Loucy (cell line): ENCODE measurements around the gene ZBTB12.

Experiments
- EZH2phosphoT487 ChIP-seq: fragments of 200-600 bp; IDR thresholded peaks from 2 replicates; pipeline ENCODE4 v1.6.1; 2018; ENCODE audit warnings: antibody characterized with exemption, mild to moderate bottlenecking, moderate library complexity, borderline replicate concordance
- TF ChIP-seq, protein P1 (sequence below): fragments of 200-600 bp; sonication (generic); conservative IDR thresholded peaks from 2 replicates; pipeline ENCODE4 v1.5.1; 2014; ENCODE audit warnings: mild to moderate bottlenecking, antibody characterized with exemption, low read length

DNA sequence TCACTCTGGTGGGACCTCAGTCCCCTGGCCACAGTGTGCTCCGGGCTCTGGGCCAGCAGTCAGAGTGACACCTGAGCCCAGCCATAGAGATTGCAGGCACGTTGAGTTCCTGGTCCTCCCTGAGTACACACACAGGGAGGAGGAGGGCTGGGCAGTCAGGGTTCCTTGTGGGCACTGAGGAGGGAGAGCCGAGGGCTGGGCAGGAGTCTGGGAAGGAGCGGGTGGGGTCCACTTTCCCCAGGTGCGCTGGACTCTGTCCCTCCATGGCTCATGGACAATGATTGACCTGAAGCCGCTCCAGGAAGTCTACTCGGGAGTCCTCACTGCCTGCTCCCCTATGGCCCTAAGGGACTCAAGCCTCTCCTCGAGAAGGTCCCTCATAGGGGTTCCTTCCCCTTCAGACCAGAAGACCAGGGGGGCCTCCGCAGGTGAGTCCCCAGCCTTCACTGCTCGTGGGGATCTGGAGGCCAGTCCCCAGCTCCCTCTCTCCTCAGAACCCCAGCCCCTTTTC lies 24.2 kb downstream of the ZBTB12 start:
- TF ChIP-seq, protein P1, sequence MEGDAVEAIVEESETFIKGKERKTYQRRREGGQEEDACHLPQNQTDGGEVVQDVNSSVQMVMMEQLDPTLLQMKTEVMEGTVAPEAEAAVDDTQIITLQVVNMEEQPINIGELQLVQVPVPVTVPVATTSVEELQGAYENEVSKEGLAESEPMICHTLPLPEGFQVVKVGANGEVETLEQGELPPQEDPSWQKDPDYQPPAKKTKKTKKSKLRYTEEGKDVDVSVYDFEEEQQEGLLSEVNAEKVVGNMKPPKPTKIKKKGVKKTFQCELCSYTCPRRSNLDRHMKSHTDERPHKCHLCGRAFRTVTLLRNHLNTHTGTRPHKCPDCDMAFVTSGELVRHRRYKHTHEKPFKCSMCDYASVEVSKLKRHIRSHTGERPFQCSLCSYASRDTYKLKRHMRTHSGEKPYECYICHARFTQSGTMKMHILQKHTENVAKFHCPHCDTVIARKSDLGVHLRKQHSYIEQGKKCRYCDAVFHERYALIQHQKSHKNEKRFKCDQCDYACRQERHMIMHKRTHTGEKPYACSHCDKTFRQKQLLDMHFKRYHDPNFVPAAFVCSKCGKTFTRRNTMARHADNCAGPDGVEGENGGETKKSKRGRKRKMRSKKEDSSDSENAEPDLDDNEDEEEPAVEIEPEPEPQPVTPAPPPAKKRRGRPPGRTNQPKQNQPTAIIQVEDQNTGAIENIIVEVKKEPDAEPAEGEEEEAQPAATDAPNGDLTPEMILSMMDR: no peak
- no peak for TF ChIP-seq EZH2phosphoT487
